GM12864 (cell line): Measurements from ENCODE around the gene GRAPL.
A peak's percentile ranks its signal among the peaks of the same experiment; 100 is the strongest.
"Not testable (repeated sequence)": the region's sequence is repeated elsewhere in the genome, so short reads cannot be mapped to it uniquely, and the experiment has no call there.

Experiments
- DNase-seq: peaks from one replicate; pipeline ENCODE4 v3.0.0-alpha.2; 2011; ENCODE audit warnings: low read depth
- H3K4me3 ChIP-seq: 2 replicates; pipeline ENCODE4 v1.5.1; 2011; ENCODE audit warnings: mild to moderate bottlenecking, low read depth, low read length, control low read depth
- CTCF ChIP-seq: IDR thresholded peaks from 2 replicates; pipeline ENCODE4 v1.5.1; 2011; ENCODE audit warnings: low read depth, mild to moderate bottlenecking, moderate library complexity, low read length, control low read depth, inconsistent platforms; ENCODE audit errors: missing control alignments

Gene GRAPL

GRCh38 chr17:19127148-19127980, at the start of gene GRAPL:
Gene GRAPL, plus strand, starts transcription at chr17:19127589. Its CDS starts 31 bp downstream, at chr17:19127620.
- H3K4me3 ChIP-seq, DNase-seq: not testable (repeated sequence)

DNA sequence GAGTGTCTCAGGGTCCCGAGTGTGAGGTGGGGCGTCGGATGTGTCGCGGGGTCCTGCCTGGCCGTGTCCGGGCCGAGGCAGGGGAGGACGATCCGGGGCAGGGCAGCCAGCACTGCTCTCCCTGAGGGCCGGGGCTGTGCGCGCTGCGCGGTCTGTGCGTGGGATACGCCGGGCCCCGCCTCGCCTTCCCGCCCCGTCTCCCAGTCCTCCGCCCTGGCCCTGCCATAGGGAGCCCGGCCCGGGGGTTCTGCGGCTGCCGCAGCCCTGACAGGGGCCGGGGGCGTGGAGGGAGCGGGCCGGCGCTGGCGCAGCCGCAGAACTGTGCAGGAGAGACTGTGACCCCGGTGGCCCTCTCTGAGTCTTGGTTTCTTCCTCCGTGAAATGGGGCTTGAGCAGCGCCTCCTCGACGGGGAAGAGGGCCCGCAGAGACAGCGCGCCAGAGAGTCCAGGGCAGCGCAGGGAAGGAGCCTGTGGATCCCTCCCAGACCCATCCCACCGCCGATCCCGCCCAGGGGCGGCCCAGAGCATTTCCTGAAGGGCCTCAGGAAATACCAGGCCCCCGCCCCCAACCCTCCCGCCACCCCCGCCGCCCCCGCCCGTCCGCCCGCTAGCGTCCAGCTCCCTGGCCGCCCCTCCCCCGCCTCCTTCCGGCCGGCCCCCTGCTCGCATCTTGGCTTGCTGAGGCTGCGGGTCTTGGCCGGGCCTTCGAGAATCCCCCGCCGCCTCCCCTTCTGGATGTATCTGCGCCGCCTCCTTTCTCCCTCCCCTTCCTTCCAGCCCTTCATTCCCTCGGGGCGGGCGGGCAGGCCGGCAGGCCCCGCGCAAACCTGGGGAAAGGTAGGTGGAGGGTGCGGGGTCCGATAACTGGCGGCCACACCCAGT, 38.3 kb upstream of the GRAPL start:
- DNase-seq, H3K4me3 ChIP-seq: not testable (repeated sequence)

DNA sequence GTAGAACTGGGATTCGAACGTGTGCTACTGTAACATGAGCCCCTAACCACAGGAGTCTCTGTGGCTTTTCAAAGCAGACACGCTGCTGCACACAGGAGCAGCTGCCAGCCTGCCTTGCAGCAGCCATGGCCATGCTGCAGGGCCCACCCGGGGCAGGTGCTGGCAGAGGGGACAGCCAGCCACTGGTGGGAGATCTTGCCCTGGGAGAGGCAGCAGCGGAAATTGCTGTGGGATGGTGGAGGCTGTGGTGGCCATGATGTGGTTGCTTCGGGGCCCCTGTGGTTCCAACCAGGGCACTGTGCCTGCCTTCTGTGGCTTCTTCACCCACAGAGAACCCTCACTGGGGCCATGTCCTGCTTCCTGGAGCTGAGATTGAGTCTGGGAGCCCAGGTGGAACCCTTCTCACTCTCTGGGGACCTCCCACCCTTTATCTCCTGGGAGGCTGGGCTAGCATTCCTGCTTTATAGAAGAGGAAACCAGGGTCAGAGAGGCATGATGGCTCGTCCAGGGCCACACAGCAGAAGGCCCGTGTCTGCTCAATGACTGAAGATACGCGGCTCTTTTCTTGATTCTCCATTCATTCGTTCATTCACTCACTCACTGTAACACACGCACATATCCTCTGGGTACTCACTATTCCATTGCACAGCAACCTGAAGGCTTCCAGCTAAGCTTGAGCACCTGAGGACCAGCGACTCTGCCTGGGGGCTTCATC, 37.2 kb upstream of the GRAPL start:
- DNase-seq, H3K4me3 ChIP-seq: not testable (repeated sequence)

DNA sequence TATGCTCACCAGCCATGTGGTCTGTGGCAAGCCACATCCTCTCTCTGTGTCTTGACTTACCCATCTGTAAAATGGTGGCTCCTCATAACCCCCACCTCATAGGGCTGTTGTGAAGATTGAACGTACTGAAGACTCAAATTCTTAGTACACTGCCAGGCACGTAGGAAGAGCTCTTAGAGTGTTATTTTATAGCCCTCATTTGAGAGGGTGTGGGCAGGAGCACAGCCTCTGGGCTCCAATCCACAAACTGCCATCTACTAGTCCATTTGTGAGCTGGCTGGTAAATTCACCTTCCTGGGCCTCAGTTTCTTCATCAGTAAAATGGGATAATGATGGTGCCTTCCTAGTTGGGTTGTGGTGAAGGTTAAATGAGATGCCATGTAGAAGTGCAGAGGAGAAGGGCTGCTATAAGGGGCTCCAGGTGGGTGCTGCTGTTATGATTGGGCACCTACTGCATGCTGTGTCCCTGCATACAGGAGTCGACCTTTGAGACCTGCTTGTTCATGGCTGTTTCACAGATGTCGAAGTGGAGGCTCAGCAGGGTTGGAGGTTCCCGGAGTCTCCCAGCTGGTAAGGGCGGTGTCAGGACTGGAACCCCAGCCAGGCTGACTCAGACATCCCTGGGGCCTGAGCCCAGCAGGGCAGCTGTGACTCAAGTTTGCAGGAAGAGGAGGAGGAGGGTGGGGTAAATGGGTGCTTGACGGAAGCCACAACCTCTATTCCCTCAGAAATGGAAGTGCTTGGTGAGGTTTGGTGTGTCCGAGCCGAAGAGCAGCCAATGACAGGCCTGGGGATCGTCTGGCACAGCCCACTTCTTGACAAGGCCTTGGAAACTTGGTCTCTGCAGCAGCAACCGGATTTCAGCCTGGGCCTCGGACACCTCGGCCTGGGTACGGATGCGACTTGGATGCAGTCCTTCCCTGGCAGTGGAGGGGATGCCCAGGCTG, 34.4 kb upstream of the GRAPL start:
- not testable (repeated sequence) for DNase-seq, H3K4me3 ChIP-seq

DNA sequence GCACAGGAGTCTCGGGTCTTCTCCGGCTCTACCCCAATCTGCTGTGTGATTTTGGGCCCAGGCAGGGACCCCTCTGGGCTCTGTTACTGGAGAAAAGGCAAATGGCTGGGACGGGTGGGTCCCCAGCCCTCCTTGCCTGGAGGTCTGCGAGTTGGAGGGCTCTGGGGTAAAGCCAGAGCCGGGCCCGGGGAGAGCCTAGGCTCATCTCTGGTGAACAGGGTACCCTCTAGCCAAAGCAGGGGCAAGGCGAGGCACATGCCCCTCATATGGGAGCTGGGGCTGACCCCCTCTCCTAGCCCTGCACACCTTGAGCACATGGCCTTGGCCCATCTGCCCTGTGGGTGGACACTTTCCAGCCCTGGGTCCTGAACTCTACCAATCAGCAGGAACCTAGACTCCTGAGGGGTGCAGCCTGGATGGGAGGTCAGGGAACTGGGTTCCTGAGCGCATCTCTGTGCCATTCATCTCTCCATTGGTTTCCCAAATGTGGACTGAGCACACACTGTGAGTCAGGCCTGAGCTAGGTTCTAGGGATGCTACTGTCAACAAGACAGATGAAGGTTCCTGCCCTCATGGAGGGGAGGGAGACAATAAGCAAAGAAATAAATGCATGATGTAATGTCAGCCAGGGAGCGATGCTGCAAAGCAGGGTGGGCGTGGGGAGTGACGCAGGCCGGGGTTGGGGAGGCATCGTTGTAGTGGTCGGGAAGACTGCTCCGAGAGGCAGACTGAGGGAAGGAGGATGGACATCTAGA, 33.5 kb upstream of the GRAPL start:
- DNase-seq, H3K4me3 ChIP-seq: not testable (repeated sequence)

- H3K4me3 ChIP-seq, DNase-seq: not testable (repeated sequence)
These were observed 18.9 kb upstream of the GRAPL start for GRCh38 chr17:19108517-19108916.

DNA sequence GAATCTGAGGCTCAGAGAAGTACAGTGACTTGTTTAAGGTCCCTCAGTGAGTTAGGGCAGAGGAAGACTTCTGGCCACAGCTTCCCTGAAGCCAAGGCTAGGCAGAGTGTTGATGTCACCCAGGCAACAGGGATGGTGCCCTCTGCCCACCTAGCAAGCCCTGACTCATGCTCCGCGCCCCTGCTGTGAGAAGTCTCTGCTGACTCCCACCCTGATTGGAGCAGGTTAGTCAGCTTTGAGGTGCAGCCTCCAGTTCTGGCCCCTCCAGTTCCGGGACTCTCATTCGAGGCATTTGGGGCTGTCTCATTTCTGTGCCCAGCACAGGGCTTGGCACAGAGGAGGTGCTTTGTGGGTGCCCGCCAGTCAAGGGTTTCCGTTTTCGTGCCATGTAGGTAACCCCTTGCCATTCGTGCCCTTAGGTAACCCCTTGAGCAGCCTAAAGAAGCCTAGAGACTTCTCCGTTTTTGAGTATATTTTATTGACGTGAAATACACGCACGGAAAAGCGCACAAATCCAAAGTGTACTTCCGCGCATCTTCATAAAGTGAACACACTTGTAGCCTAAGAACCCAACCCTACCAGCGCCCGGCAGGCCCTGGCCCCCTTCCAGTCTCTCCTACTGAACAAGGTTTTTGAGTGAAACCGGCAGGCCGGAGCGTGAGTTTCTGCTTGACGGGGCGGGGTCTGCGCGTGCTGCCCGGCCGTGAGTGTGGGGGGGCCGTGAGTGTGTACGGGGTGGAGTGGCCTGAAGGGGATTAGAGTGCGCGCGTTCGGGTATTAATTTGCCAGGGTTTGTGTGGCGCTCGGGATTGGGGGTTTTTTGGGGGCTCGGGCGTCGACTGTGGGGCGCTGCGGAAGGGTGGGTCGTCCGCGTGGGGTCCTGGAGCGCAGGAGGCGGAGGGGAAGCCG, 16.9 kb upstream of the GRAPL start:
- H3K4me3 ChIP-seq, DNase-seq: not testable (repeated sequence)

GRCh38 chr17:19111111-19111711, 16.2 kb upstream of the GRAPL start:
- DNase-seq = not testable (repeated sequence)
- TF ChIP-seq CTCF = peak; percentile 18
- peak overlapping the region; percentile 30; the same call in 1 of the 2 replicates for H3K4me3 ChIP-seq

- not testable (repeated sequence) for H3K4me3 ChIP-seq
- DNase-seq = peak; percentile 84
These were observed 15.5 kb upstream of the GRAPL start for GRCh38 chr17:19111801-19112458.

GRCh38 chr17:19112459-19112826, 14.9 kb upstream of the GRAPL start:
- DNase-seq, H3K4me3 ChIP-seq: not testable (repeated sequence)

DNA sequence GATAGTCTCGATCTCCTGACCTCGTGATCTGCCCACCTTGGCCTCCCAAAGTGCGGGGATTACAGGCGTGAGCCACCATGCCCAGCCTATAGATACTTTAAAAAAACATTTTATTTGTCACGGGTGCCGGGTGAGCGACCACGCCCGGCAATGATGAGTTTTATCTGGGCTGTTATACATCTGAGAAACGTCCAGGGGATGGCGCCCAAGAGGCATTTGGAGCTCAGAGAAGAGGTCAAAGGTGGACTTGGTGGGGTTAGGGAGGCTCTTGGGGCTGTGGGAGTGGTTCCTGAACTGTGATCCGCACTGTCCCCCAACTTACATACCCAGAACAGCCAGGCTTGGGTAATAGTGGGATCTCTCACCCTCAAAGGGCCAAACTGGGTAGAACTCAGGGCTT, 8.7 kb upstream of the GRAPL start:
- H3K4me3 ChIP-seq, DNase-seq: not testable (repeated sequence)

DNA sequence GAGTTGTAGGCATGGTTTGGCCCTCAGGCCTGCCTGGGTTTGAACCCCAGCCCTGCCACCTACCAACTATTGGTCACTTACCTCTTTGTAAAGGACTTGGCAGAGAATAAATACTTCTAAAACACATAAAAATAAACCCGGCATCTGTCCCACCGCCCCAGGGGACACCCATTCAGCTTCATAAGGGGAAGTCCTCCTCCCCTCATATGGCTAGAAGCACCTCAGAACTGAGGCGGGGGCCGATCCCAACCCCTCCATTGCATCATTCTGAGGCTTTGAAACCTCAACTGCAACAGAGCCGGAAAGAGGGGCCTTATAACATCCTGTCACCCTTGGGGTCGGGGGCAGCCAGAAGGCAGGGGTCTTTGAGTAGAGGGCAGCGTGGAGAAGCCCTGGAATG, 2.1 kb upstream of the GRAPL start:
- H3K4me3 ChIP-seq, DNase-seq: not testable (repeated sequence)

GRCh38 chr17:19129500-19129899, 2.1 kb downstream of the GRAPL start:
- not testable (repeated sequence) for DNase-seq

GRCh38 chr17:19131108-19131507, 3.7 kb downstream of the GRAPL start:
- H3K4me3 ChIP-seq, DNase-seq: not testable (repeated sequence)

More at GRCh38 chr17:19129500-19129899, 2.1 kb downstream of the GRAPL start:
- H3K4me3 ChIP-seq = not testable (repeated sequence)
